Progenitor cell of endocrine pancreas (in vitro differentiated cells): ENCODE results near the gene CHCHD3. TPM values are rescaled to one million over a fixed set of nuclear protein-coding genes. Genes with fewer than 3 reads are reported as not detected.

ENCODE experiments used
- DNase-seq: peaks from one replicate; pipeline ENCODE4 v3.0.0; 2021; ENCODE audit warnings: low spot score; ENCODE audit not compliant: unreplicated experiment
- H3K27ac Mint-ChIP-seq: 2 replicates; pipeline ENCODE4 v1.8.0; 2021; ENCODE audit warnings: mild to moderate bottlenecking, moderate library complexity, mixed read lengths
- H3K27me3 Mint-ChIP-seq: 2 replicates; pipeline ENCODE4 v1.8.0; 2021; ENCODE audit warnings: mixed read lengths
- H3K36me3 Mint-ChIP-seq: 2 replicates; pipeline ENCODE4 v1.8.0; 2022; ENCODE audit warnings: mixed read lengths; ENCODE audit not compliant: insufficient read depth
- H3K4me1 Mint-ChIP-seq: 2 replicates; pipeline ENCODE4 v1.8.0; 2021; ENCODE audit warnings: low read depth, mixed read lengths
- H3K4me3 Mint-ChIP-seq: 2 replicates; pipeline ENCODE4 v1.8.0; 2021; ENCODE audit warnings: low read depth, mild to moderate bottlenecking, moderate library complexity, mixed read lengths
- H3K9me3 Mint-ChIP-seq: 2 replicates; pipeline ENCODE4 v1.8.0; 2021; ENCODE audit warnings: low read depth, mixed read lengths
- total RNA-seq: library from RNA; stranded (reverse); gene quantifications from 2 replicates; pipeline ENCODE4 v1.2.1, GENCODE V29; 2021
- TF ChIP-seq, protein P1 (sequence below): fragments of 200-600 bp; sonication (generic); IDR thresholded peaks from one replicate; pipeline ENCODE4 v1.5.0; 2021; ENCODE audit warnings: antibody characterized with exemption, mild to moderate bottlenecking; ENCODE audit not compliant: unreplicated experiment

Gene CHCHD3
- total RNA-seq, 1 donor from 2014 or later, result 67.3 TPM

DNA sequence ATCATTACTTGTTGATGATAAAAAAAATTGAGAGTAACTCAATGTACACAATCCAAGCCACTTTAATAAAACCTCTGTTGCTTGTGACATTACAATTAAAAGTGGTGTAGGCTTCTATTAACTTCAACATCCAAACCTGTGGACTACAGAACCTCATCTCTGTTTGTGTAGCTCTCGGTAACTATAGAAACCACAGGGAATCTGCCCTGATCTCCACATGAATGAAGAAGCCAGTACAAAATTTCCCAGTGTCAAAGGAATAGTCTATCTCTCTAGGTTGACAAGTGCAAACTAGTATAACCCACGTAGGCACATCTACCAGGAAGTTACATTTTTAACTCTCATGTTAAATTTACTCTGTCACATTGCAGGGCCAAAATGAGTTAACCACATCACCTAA lies 204.3 kb downstream of the CHCHD3 start:
- no peak overlapping the region for H3K4me3 Mint-ChIP-seq
- H3K9me3 Mint-ChIP-seq, result no peaks in the 10 kb centered on the region
- no peak for DNase-seq
- H3K27ac Mint-ChIP-seq, result no peak overlapping the region
- peaks cover 5% of the 10 kb centered on the region for H3K36me3 Mint-ChIP-seq
- TF ChIP-seq, protein P1, sequence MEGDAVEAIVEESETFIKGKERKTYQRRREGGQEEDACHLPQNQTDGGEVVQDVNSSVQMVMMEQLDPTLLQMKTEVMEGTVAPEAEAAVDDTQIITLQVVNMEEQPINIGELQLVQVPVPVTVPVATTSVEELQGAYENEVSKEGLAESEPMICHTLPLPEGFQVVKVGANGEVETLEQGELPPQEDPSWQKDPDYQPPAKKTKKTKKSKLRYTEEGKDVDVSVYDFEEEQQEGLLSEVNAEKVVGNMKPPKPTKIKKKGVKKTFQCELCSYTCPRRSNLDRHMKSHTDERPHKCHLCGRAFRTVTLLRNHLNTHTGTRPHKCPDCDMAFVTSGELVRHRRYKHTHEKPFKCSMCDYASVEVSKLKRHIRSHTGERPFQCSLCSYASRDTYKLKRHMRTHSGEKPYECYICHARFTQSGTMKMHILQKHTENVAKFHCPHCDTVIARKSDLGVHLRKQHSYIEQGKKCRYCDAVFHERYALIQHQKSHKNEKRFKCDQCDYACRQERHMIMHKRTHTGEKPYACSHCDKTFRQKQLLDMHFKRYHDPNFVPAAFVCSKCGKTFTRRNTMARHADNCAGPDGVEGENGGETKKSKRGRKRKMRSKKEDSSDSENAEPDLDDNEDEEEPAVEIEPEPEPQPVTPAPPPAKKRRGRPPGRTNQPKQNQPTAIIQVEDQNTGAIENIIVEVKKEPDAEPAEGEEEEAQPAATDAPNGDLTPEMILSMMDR, result no peak
- H3K4me1 Mint-ChIP-seq, result peaks cover 7% of the 10 kb centered on the region
- H3K27me3 Mint-ChIP-seq, result no peaks in the 10 kb centered on the region

DNA sequence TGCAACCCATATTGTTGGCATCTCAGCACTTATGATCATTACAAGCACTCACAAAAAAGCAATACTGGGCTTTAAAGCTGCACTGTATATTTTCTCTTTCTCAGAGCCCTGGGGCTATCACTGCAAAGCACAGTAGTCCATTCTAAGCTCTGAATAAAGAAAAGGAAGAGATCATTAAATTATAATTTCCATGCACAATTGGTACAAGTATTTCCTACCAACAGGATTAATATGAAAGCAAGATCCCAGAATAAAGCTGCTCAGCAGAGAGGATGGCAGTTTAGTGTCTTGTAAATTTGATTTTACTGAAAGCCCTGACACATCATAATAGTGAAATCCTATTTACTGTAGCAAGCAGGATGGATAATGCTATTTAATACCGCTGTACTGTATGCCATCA lies 205.3 kb downstream of the CHCHD3 start:
- TF ChIP-seq, protein P1, result no peak
- Mint-ChIP-seq H3K4me3 (no peak overlapping the region), H3K27ac (no peak overlapping the region), H3K36me3 (peaks cover 5% of the 10 kb centered on the region), H3K4me1 (peaks cover 7% of the 10 kb centered on the region), H3K9me3 (no peaks in the 10 kb centered on the region), H3K27me3 (no peaks in the 10 kb centered on the region)
- no peak for DNase-seq

DNA sequence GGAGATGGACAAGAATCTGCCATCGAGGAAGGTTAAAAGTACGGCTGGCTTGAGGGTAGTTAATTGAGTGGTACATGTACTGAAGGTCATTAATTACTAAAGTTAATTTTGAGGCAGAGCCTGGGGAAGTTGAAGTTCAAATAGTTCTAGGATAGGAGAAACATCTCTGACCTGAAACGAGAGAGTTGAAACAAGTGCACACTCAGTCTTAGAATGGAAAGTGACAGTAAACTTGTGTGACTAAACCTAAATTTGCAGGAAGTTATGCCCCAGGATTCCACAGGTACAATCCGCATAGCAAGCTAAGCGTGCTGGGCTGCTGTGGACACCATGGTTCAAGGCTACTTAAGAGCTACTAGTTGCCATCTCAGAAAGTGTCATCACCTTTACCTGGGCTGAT lies 209.9 kb downstream of the CHCHD3 start:
- Mint-ChIP-seq H3K27ac (no peak overlapping the region), H3K27me3 (no peaks in the 10 kb centered on the region), H3K36me3 (peaks cover 5% of the 10 kb centered on the region), H3K4me1 (peaks cover 3% of the 10 kb centered on the region), H3K4me3 (no peak overlapping the region), H3K9me3 (no peaks in the 10 kb centered on the region)
- TF ChIP-seq, protein P1, result no peak
- DNase-seq, result no peak

DNA sequence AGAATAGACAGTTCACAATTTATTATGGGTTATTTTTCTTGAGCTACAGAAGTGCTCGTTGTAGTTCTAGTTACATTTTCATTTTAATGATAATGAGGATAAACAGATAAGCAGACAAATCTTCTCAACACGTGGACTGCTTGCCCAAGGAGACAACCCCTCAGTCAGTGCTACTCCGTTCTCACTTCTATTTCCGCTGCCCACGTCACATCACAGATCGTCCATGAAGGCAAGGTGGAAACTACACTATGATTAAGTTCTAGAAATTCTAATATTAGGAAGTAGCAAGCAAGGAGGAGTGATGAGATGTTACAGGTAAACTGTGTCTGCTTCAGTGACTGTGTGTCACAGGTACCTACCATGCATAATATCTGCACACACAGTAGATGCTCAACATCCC lies 210.5 kb downstream of the CHCHD3 start:
- no peaks in the 10 kb centered on the region for H3K27me3 Mint-ChIP-seq
- H3K4me1 Mint-ChIP-seq, result peaks cover 3% of the 10 kb centered on the region
- H3K9me3 Mint-ChIP-seq, result no peaks in the 10 kb centered on the region
- peaks cover 5% of the 10 kb centered on the region for H3K36me3 Mint-ChIP-seq
- no peak for DNase-seq
- no peak overlapping the region for H3K4me3 Mint-ChIP-seq
- TF ChIP-seq, protein P1, result no peak
- H3K27ac Mint-ChIP-seq, result no peak overlapping the region

DNA sequence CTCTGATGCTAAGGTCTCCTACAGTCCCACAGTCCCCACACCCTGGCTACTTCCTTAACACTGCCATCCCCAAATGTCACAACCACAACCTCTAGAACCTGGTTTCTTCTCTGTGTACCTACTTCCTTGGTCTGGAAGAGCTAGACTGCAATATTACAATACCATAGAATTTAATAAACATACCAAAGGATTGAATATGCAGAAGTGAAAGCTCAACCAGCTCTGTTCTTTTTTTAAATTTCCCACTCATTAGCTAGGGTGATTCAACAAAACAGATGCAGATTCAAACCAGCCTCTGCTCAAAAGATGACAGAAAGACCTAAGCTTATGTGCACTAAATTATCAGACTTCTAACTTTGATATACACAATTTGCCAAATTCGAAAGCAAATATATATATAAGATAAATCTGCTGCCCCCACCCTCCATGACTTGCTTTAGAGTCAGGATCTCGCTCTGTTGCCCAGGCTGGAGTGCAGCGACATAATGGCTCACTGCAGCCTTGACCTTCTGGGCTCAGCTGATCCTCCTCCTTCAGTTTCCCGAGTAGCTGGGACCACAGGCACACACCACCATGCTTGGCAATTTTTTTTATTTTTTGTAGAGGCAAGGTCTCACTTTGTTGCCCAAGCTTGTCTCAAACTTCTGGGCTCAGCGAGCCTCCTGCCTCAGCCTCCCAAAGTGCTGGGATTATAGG lies 212.6 kb downstream of the CHCHD3 start:
- H3K36me3 Mint-ChIP-seq, result peaks cover 1% of the 10 kb centered on the region
- H3K9me3 Mint-ChIP-seq, result no peaks in the 10 kb centered on the region
- H3K4me1 Mint-ChIP-seq, result peaks cover 3% of the 10 kb centered on the region
- H3K27ac Mint-ChIP-seq, result no peak overlapping the region
- no peaks in the 10 kb centered on the region for H3K27me3 Mint-ChIP-seq
- TF ChIP-seq, protein P1, result no peak
- no peak overlapping the region for H3K4me3 Mint-ChIP-seq
- DNase-seq, result no peak
